Activated CD8-positive, alpha-beta T cell treated with anti-CD3 and anti-CD28 coated beads for 36 hours (primary cell): ENCODE results near the gene SPATA25. TPM values are rescaled to one million over a fixed set of nuclear protein-coding genes. Genes with fewer than 3 reads are reported as not detected.

ENCODE experiments used
- ATAC-seq: fragments of 200-7000 bp; cut with Tn5 transposase; one replicate; pipeline ENCODE4 v1.10.0; 2021; ENCODE audit warnings: mild to moderate bottlenecking, moderate library complexity
- CTCF ChIA-PET: fragments of 350-600 bp; sonication (Branson Sonifier 250); formaldehyde crosslinking; loops from one replicate; lab custom pipeline; 2021; ENCODE audit warnings: antibody characterized with exemption; lab: Charles Lee
- POLR2A ChIA-PET: fragments of 350-600 bp; sonication (Branson Sonifier 250); formaldehyde crosslinking; loops from one replicate; lab custom pipeline; 2021; ENCODE audit warnings: antibody characterized with exemption; lab: Charles Lee
- DNase-seq: peaks from one replicate; pipeline ENCODE4 v3.0.0-alpha.2; 2020
- H3K27ac Mint-ChIP-seq: one replicate; pipeline ENCODE4 v1.8.0; 2021; ENCODE audit warnings: mild to moderate bottlenecking, mixed read lengths
- H3K27me3 Mint-ChIP-seq: one replicate; pipeline ENCODE4 v1.8.0; 2021; ENCODE audit warnings: mixed read lengths
- H3K36me3 Mint-ChIP-seq: one replicate; pipeline ENCODE4 v1.8.0; 2021; ENCODE audit warnings: low read depth, mixed read lengths
- H3K4me1 Mint-ChIP-seq: one replicate; pipeline ENCODE4 v1.8.0; 2021; ENCODE audit warnings: low read depth, mixed read lengths
- H3K4me3 Mint-ChIP-seq: one replicate; pipeline ENCODE4 v1.8.0; 2021; ENCODE audit warnings: mild to moderate bottlenecking, moderate library complexity, mixed read lengths
- H3K9me3 Mint-ChIP-seq: one replicate; pipeline ENCODE4 v1.8.0; 2021; ENCODE audit warnings: mixed read lengths
- CTCF ChIP-seq: fragments of 200-600 bp; IDR thresholded peaks from one replicate; pipeline ENCODE4 v1.8.0; 2022; ENCODE audit warnings: antibody characterized with exemption, mild to moderate bottlenecking
- intact Hi-C: fragments of 100-400 bp; cut with micrococcal nuclease; formaldehyde crosslinking; loops from one replicate; pipeline ENCODE4 v1.10.0; 2022
- total RNA-seq, 2 experiments: library from RNA; stranded (reverse); gene quantifications; one replicate each; pipeline ENCODE4 v1.2.3, GENCODE V29; 2021

SPATA25 gene
- total RNA-seq, 2 experiments from 2014 or later: 0.58 to 0.74 TPM

GRCh38 chr20:45860560-45861220 lies 26.7 kb downstream of the SPATA25 start:
- CTCF ChIA-PET: no interaction called here

GRCh38 chr20:45859916-45860315 lies 27.5 kb downstream of the SPATA25 start:
- DNase-seq: no peak
- TF ChIP-seq CTCF: no peak
- ATAC-seq: no peak
- peaks cover 2% of the 10 kb centered on the region for H3K36me3 Mint-ChIP-seq
- H3K27ac Mint-ChIP-seq: no peak overlapping the region
- intact Hi-C loops: loop anchor here (5.0 kb wide), 1 partner anchor 48 kb away; the partner anchor contains the start of gene UBE2C
- H3K4me1 Mint-ChIP-seq: peaks cover 31% of the 10 kb centered on the region
- ChIA-PET CTCF (no interaction called here), POLR2A (interaction anchor here (0.6 kb wide), 1 partner anchor 221 kb away, joined by 3 read pairs; no protein-coding TSS in a partner anchor)
- H3K27me3 Mint-ChIP-seq: no peaks in the 10 kb centered on the region
- H3K9me3 Mint-ChIP-seq: no peaks in the 10 kb centered on the region
- H3K4me3 Mint-ChIP-seq: no peak overlapping the region

More at GRCh38 chr20:45860560-45861220, 26.7 kb downstream of the SPATA25 start:
- H3K27me3 Mint-ChIP-seq: no peaks in the 10 kb centered on the region
- DNase-seq: no peak
- ATAC-seq: no peak
- intact Hi-C loops: no loop called here
- H3K27ac Mint-ChIP-seq: no peak overlapping the region
- no peak overlapping the region for H3K4me3 Mint-ChIP-seq
- no peak for TF ChIP-seq CTCF
- peaks cover 2% of the 10 kb centered on the region for H3K36me3 Mint-ChIP-seq
- peaks cover 25% of the 10 kb centered on the region for H3K4me1 Mint-ChIP-seq
- no peaks in the 10 kb centered on the region for H3K9me3 Mint-ChIP-seq
- POLR2A ChIA-PET: interaction anchor here (1.1 kb wide), 1 partner anchor 14 kb away, joined by 3 read pairs; no protein-coding TSS in a partner anchor

- TF ChIP-seq CTCF: no peak
- H3K27ac Mint-ChIP-seq: peak overlapping the region; percentile 99
Measured at GRCh38 chr20:45857882-45858216, 29.6 kb downstream of the SPATA25 start.

GRCh38 chr20:45857114-45857881 lies 30.1 kb downstream of the SPATA25 start, which contains the start of the genes ACOT8 and ZSWIM3:
Gene ACOT8, minus strand, starts transcription at chr20:45857392. Its CDS starts 77 bp downstream, at chr20:45857315.
Gene ZSWIM3, plus strand, starts transcription at chr20:45857614. Its CDS starts 212 bp downstream, at chr20:45857826.
- Mint-ChIP-seq H3K27me3 (no peaks in the 10 kb centered on the region), H3K36me3 (peaks cover 4% of the 10 kb centered on the region), H3K27ac (peak within 1 kb of the TSS; percentile 99), H3K9me3 (no peaks in the 10 kb centered on the region), H3K4me1 (peaks cover 42% of the 10 kb centered on the region), H3K4me3 (peak within 1 kb of the TSS; percentile 97)
- ATAC-seq: peak; percentile 96
- no peak for TF ChIP-seq CTCF
- ChIA-PET POLR2A (interaction anchor here (1.3 to 3.6 kb wide), 8 partner anchors 9 to 115 kb away, joined by 3 to 19 read pairs (median 6); partner anchors contain the start of genes CTSA, NEURL2, UBE2C and ZNF335), CTCF (interaction anchor here (0.7 to 3.1 kb wide), 6 partner anchors 9 to 564 kb away, joined by 3 to 15 read pairs (median 4); partner anchors contain the start of gene ZSWIM1)
- intact Hi-C loops: loop anchor here (5.0 kb wide), 1 partner anchor 45 kb away; the partner anchor contains the start of gene UBE2C
- peak; percentile 98 for DNase-seq

More at GRCh38 chr20:45857882-45858216, 29.6 kb downstream of the SPATA25 start:
- no peaks in the 10 kb centered on the region for H3K9me3 Mint-ChIP-seq
- H3K4me3 Mint-ChIP-seq: peak overlapping the region; percentile 97
- CTCF ChIA-PET: interaction anchor here (1.2 to 3.1 kb wide), 2 partner anchors 33 to 112 kb away, joined by 3 to 15 read pairs; no protein-coding TSS in a partner anchor
- intact Hi-C loops: loop anchor here (5.0 kb wide), 1 partner anchor 46 kb away; the partner anchor contains the start of gene UBE2C
- H3K36me3 Mint-ChIP-seq: peaks cover 4% of the 10 kb centered on the region
- peaks cover 42% of the 10 kb centered on the region for H3K4me1 Mint-ChIP-seq
- POLR2A ChIA-PET: interaction anchor here (0.7 to 3.6 kb wide), 11 partner anchors 10 to 525 kb away, joined by 3 to 19 read pairs (median 5); partner anchors contain the start of genes CTSA, NEURL2, UBE2C and ZNF335
- DNase-seq: peak; percentile 70
- peak; percentile 55 for ATAC-seq
- no peaks in the 10 kb centered on the region for H3K27me3 Mint-ChIP-seq
